Psoas muscle (tissue), 8 donors: Measurements from ENCODE around the gene CLMN. TPM values are rescaled to one million over a fixed set of nuclear protein-coding genes. Genes with fewer than 3 reads are reported as not detected.

ENCODE experiments used
- ATAC-seq, 4 donors: fragments of 200-7000 bp; cut with Tn5 transposase; one replicate each; pipeline ENCODE4 v1.9.1; 2020; ENCODE audit warnings: moderate library complexity in 3 of 4, mild to moderate bottlenecking in 2 of 4
- DNase-seq, 2 donors: peaks; one replicate each; pipeline ENCODE4 v3.0.0-alpha.2; 2020
- H3K27ac ChIP-seq: fragments of 200-600 bp; one replicate; pipeline ENCODE4 v1.8.0; 2022
- H3K27me3 ChIP-seq, 3 donors: fragments of 200-600 bp in 1 of 3; one replicate each; pipeline versions ENCODE4 v1.6.1 to v1.8.0; 2013 to 2022; ENCODE audit warnings: low read length in 2 of 3, mild to moderate bottlenecking in 2 of 3, moderate library complexity in 1 of 3; ENCODE audit not compliant: insufficient read depth in 3 of 3
- H3K36me3 ChIP-seq, 2 donors: fragments of 200-600 bp in 1 of 2; one replicate each; pipeline versions ENCODE4 v1.6.1 to v1.8.0; 2013 to 2022; ENCODE audit warnings: low read depth in 1 of 2, mild to moderate bottlenecking in 1 of 2, moderate library complexity in 1 of 2; ENCODE audit not compliant: insufficient read depth in 1 of 2
- H3K4me1 ChIP-seq: fragments of 200-600 bp; one replicate; pipeline ENCODE4 v1.8.0; 2022
- H3K4me3 ChIP-seq: fragments of 200-600 bp; one replicate; pipeline ENCODE4 v1.8.0; 2022; ENCODE audit warnings: mild to moderate bottlenecking
- H3K9me3 ChIP-seq: fragments of 200-600 bp; one replicate; pipeline ENCODE4 v1.8.0; 2022
- WGBS, 3 donors: extraction: QIAGEN DNeasy Blood & Tissue Kit; methylation state at CpG; one replicate each; pipeline versions ENCODE4 v1.1.6 to v1.1.7; 2013; 5-methylcytosine and 5-hydroxymethylcytosine counted together
- intact Hi-C, 2 donors: fragments of 100-400 bp; cut with DNase I; formaldehyde crosslinking; loops; one replicate each; pipeline versions ENCODE4 v1.11.0 to v1.14.2; 2022
- polyA plus RNA-seq, 3 donors: library from polyadenylated mRNA; stranded (reverse); fragments of 200-250 nt; gene quantifications; one replicate each; pipeline ENCODE4 v1.2.3, GENCODE V29; 2013
- total RNA-seq, 4 donors: library from RNA; stranded (reverse); fragmentation: NEBNext Ultra II Directional in 2 of 4; extraction: Animal tissue kit (Norgen Biotek cat#: 25700) in 2 of 4; gene quantifications; one replicate each; pipeline versions ENCODE4 v1.2.1 to v1.2.4, GENCODE V29; 2021 to 2023
- TF ChIP-seq, protein P1 (sequence below): fragments of 200-600 bp; IDR thresholded peaks from one replicate; pipeline ENCODE4 v1.8.0; 2022; ENCODE audit warnings: antibody characterized with exemption
- donor health status: healthy with polysubstance abuse.
- donor health status: DM: no; HTN: no; CAD: no; lungs with moderate emphysema.
- donor health status: Bipolar disorder and iron deficiency.
- donor health status: healthy.
- donor health status: DM: yes; HTN: yes; CAD: no.
- donor health status: DM: no; HTN: no; CAD: no.
- donor health status: DM: no; HTN: no; CAD: no.
- donor health status: DM: yes; HTN: yes; CAD: no.

The CLMN gene
- total and polyA plus RNA-seq, 7 donors = 1.7 to 9.6 (median 3.9) TPM

DNA sequence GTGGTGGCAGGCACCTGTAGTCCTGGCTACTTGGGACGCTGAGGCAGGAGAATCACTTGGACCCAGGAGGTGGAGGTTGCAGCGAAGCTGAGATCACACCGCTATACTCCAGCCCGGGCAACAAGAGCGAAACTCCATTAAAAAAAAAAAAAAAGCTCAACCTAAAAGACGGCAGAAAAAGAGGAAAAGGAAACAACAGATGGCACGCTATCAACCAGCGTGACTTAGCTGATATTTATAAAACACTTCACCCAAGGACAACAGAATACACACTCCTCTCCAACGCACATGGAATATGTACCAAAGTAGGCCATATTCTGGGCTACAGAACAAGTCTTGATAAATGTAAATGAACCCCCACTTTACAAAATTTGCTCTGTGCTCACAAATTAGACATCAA, 34.0 kb upstream of the CLMN start:
- no peaks in the 10 kb centered on the region for H3K9me3 ChIP-seq
- TF ChIP-seq, protein P1, sequence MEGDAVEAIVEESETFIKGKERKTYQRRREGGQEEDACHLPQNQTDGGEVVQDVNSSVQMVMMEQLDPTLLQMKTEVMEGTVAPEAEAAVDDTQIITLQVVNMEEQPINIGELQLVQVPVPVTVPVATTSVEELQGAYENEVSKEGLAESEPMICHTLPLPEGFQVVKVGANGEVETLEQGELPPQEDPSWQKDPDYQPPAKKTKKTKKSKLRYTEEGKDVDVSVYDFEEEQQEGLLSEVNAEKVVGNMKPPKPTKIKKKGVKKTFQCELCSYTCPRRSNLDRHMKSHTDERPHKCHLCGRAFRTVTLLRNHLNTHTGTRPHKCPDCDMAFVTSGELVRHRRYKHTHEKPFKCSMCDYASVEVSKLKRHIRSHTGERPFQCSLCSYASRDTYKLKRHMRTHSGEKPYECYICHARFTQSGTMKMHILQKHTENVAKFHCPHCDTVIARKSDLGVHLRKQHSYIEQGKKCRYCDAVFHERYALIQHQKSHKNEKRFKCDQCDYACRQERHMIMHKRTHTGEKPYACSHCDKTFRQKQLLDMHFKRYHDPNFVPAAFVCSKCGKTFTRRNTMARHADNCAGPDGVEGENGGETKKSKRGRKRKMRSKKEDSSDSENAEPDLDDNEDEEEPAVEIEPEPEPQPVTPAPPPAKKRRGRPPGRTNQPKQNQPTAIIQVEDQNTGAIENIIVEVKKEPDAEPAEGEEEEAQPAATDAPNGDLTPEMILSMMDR = no peak
- H3K27ac ChIP-seq = no peak overlapping the region
- peaks cover 0 to 5% (median 0%) of the 10 kb centered on the region in 3 donors for H3K27me3 ChIP-seq
- H3K4me3 ChIP-seq = no peak overlapping the region
- DNase-seq = no peak
- 89 to 95% (median 91%) methylated on average over 9 of the region's 9 CpGs for WGBS, 3 donors
- intact Hi-C loops = no loop called here
- no peaks in the 10 kb centered on the region for H3K36me3 ChIP-seq
- ATAC-seq = no peak
- H3K4me1 ChIP-seq = no peaks in the 10 kb centered on the region

DNA sequence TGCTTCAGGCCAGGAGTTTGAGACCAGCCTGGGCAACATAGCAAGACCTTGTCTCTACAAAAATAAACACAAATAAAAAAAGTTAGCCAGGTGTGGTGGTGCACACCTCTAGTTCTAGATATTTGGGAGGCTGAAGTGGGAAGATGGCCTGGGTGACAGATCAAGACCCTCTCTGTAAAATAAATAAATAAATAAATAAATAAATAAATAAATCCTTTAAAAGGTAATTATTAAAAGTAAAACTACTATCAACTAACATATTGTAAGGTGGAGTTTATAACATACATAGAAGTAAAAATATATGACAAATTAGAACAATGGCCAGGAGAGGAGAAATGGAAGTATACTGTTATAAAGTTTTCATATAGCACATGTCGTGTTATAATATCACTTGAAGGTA, 33.3 kb upstream of the CLMN start:
- H3K27me3 ChIP-seq = peaks cover 0 to 5% (median 0%) of the 10 kb centered on the region in 3 donors
- H3K36me3 ChIP-seq = no peaks in the 10 kb centered on the region
- DNase-seq (no peak), ATAC-seq (no peak)
- TF ChIP-seq, protein P1 = no peak
- 94 to 98% (median 98%) methylated on average over 1 of the region's 1 CpG for WGBS, 3 donors
- intact Hi-C loops = no loop called here
- H3K4me3 ChIP-seq = no peak overlapping the region
- H3K4me1 ChIP-seq = no peaks in the 10 kb centered on the region
- no peak overlapping the region for H3K27ac ChIP-seq
- no peaks in the 10 kb centered on the region for H3K9me3 ChIP-seq

DNA sequence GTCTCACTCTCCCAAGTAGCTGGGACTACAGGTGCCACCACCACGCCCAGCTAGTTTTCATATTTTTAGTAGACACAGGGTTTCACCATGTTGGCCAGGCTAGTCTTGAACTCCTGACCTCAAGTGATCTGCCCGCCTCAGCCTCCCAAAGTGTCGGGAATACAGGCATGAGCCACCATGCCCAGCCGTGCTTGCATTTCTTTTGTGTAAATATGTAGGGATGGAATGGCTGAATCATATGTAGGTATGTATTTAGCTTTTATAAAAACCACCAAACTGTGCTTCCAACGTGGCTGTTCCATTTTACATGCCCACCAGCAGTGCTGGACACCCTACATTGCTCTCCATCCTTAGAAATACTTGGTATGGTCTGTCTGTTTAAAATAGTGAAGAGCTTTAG, 32.8 kb upstream of the CLMN start:
- no peak overlapping the region for H3K27ac ChIP-seq
- TF ChIP-seq, protein P1 = no peak
- H3K36me3 ChIP-seq = no peaks in the 10 kb centered on the region
- no peaks in the 10 kb centered on the region for H3K9me3 ChIP-seq
- no peak overlapping the region for H3K4me3 ChIP-seq
- intact Hi-C loops = no loop called here
- ATAC-seq (no peak), DNase-seq (no peak)
- WGBS, 3 donors = 77 to 84% (median 82%) methylated on average over 5 of the region's 5 CpGs
- peaks cover 0 to 5% (median 0%) of the 10 kb centered on the region in 3 donors for H3K27me3 ChIP-seq
- no peaks in the 10 kb centered on the region for H3K4me1 ChIP-seq

DNA sequence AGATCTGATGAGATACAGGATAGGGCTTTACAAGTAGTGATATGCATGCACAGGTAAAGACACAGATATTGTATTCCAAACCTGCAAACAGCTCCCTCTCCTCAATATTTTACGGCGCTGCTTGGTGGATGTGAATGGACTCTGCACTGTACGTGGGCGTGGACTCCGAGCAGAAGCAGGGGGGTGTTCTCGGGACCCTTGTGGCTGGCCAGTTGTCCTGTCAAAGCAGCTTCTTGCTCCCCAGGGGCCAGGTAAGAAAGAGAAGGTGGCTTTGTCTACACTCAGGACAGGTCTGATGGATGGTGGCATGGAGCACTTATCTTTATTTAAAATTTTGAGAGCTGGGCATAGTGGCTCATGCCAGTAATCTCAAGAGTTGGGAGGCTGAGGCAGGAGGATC, 29.5 kb upstream of the CLMN start:
- no peaks in the 10 kb centered on the region for H3K4me1 ChIP-seq
- no peaks in the 10 kb centered on the region for H3K9me3 ChIP-seq
- TF ChIP-seq, protein P1 = no peak
- intact Hi-C loops = no loop called here
- H3K27ac ChIP-seq = no peak overlapping the region
- ATAC-seq (no peak), DNase-seq (no peak)
- WGBS, 3 donors = 89 to 93% (median 92%) methylated on average over 6 of the region's 6 CpGs
- H3K27me3 ChIP-seq = peaks cover 0 to 7% (median 0%) of the 10 kb centered on the region in 3 donors
- no peaks in the 10 kb centered on the region for H3K36me3 ChIP-seq
- no peak overlapping the region for H3K4me3 ChIP-seq

DNA sequence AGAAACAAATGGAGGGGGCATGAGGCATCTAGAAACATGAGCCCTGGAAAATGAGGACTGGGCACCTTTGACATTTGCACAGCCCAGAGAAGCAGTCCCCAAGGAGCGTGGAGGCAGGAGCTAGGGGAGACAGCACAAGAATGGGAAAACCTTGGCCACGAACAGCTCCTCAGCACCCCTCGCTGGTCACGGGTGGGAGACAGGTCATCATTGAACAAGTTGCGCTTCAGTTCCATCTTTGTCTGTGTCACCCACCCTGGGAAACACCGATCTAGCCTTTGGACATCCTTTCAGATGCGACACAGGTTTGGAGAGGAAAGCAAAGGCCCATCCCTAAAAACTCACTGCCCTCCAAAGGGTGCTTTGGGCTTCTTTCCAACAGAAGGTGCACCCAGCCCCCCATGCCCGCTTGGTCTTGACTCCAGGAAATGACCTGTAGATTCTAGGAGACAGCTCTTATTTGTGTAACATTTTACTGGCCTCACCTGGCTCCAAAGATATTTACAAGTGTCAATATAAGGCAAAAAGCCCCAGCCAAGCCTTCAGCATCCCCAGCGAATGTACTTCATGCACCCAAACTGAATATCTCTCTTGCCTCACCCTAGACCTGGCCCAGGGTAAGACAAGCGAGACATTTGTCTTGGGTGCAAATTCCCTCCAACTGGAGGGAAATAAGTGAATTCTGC, 28.8 kb upstream of the CLMN start:
- Histone ChIP-seq H3K9me3 (no peaks in the 10 kb centered on the region), H3K27ac (no peak overlapping the region), H3K27me3 (peaks cover 0 to 11% (median 0%) of the 10 kb centered on the region in 3 donors), H3K4me1 (no peaks in the 10 kb centered on the region), H3K4me3 (no peak overlapping the region), H3K36me3 (no peaks in the 10 kb centered on the region)
- intact Hi-C loops = no loop called here
- ATAC-seq = no peak
- TF ChIP-seq, protein P1 = no peak
- DNase-seq = no peak
- 82 to 87% (median 86%) methylated on average over 10 of the region's 10 CpGs for WGBS, 3 donors
